G401 (cell line): Measurements from ENCODE around the gene RUNX1. TPM values are rescaled to one million over a fixed set of nuclear protein-coding genes. Genes with fewer than 3 reads are reported as not detected.

Experiments used
- DNase-seq: peaks from one replicate; pipeline ENCODE4 v3.0.0-alpha.2; 2015; ENCODE audit warnings: low spot score
- in situ Hi-C: cut with HindIII; loops from 2 replicates; pipeline ENCODE4 v1.10.0; 2016; ENCODE audit warnings: low sequenced_read_pairs, mixed read lengths
- total RNA-seq: library from RNA; depleted of rRNA; stranded (reverse); fragments of >200 nt; shearing (Covaris generic); gene quantifications from 2 replicates; pipeline ENCODE4 v1.2.3, GENCODE V29; 2014

The RUNX1 gene
- total RNA-seq, 1 experiment from 2014 or later = not detected

- in situ Hi-C loops = no loop called here
- DNase-seq = no peak
These were observed 157.5 kb downstream of the RUNX1 start for GRCh38 chr21:34891613-34891943.

- no peak for DNase-seq
- in situ Hi-C loops = no loop called here
These were observed 158.1 kb downstream of the RUNX1 start for GRCh38 chr21:34890724-34891612.

GRCh38 chr21:34890470-34890723 is 158.7 kb downstream of the RUNX1 start:
- DNase-seq = no peak
- in situ Hi-C loops = no loop called here

- DNase-seq = no peak
- in situ Hi-C loops = no loop called here
These were observed 159.2 kb downstream of the RUNX1 start for GRCh38 chr21:34889676-34890469.

GRCh38 chr21:34889320-34889675 is 159.8 kb downstream of the RUNX1 start:
- in situ Hi-C loops = no loop called here
- DNase-seq = no peak

- in situ Hi-C loops = no loop called here
- peak; percentile 76 for DNase-seq
These were observed 160.4 kb downstream of the RUNX1 start for GRCh38 chr21:34888569-34889319.

- no peak for DNase-seq
- in situ Hi-C loops = no loop called here
These were observed 161.2 kb downstream of the RUNX1 start for GRCh38 chr21:34887725-34888568.

- in situ Hi-C loops = no loop called here
- no peak for DNase-seq
These were observed 162.0 kb downstream of the RUNX1 start for GRCh38 chr21:34887105-34887442.

- in situ Hi-C loops = no loop called here
- no peak for DNase-seq
These were observed 162.6 kb downstream of the RUNX1 start for GRCh38 chr21:34886240-34887104.

- no peak for DNase-seq
- in situ Hi-C loops = no loop called here
These were observed 163.4 kb downstream of the RUNX1 start for GRCh38 chr21:34885626-34886239.

- in situ Hi-C loops = no loop called here
- DNase-seq = no peak
These were observed 164.0 kb downstream of the RUNX1 start for GRCh38 chr21:34885125-34885524.

- no peak for DNase-seq
- in situ Hi-C loops = no loop called here
These were observed 164.7 kb downstream of the RUNX1 start for GRCh38 chr21:34884346-34884929.

GRCh38 chr21:34883491-34884271 is 165.4 kb downstream of the RUNX1 start:
- in situ Hi-C loops = no loop called here

GRCh38 chr21:34882719-34883131 is 166.4 kb downstream of the RUNX1 start:
- DNase-seq = no peak
- in situ Hi-C loops = no loop called here

More at GRCh38 chr21:34883491-34884271, 165.4 kb downstream of the RUNX1 start:
- DNase-seq = no peak

- DNase-seq = no peak
- in situ Hi-C loops = no loop called here
These were observed 167.2 kb downstream of the RUNX1 start for GRCh38 chr21:34881839-34882371.

- no peak for DNase-seq
- in situ Hi-C loops = no loop called here
These were observed 167.7 kb downstream of the RUNX1 start for GRCh38 chr21:34881421-34881820.

- no peak for DNase-seq
- in situ Hi-C loops = no loop called here
These were observed 168.7 kb downstream of the RUNX1 start for GRCh38 chr21:34880401-34880800.
